GM23248 (cell line): ENCODE results near the gene SSTR5.

Experiments
- EZH2 ChIP-seq: fragments of 200-600 bp; sonication (generic); IDR thresholded peaks from 2 replicates; pipeline ENCODE4 v1.6.1; 2018; ENCODE audit warnings: antibody characterized with exemption, mild to moderate bottlenecking; ENCODE audit not compliant: insufficient read depth, poor library complexity, severe bottlenecking
- EZH2phosphoT487 ChIP-seq: fragments of 200-600 bp; sonication (generic); IDR thresholded peaks from 2 replicates; pipeline ENCODE4 v1.6.1; 2018; ENCODE audit warnings: antibody characterized with exemption, moderate library complexity, mild to moderate bottlenecking, low read depth; ENCODE audit not compliant: insufficient read depth

- TF ChIP-seq EZH2, result no peak
- TF ChIP-seq EZH2phosphoT487, result no peak
These were observed 1.8 kb downstream of the SSTR5 start for GRCh38 chr16:1074379-1074649.
